ENCODE data around the gene CTIF.

The CTIF gene

DNA sequence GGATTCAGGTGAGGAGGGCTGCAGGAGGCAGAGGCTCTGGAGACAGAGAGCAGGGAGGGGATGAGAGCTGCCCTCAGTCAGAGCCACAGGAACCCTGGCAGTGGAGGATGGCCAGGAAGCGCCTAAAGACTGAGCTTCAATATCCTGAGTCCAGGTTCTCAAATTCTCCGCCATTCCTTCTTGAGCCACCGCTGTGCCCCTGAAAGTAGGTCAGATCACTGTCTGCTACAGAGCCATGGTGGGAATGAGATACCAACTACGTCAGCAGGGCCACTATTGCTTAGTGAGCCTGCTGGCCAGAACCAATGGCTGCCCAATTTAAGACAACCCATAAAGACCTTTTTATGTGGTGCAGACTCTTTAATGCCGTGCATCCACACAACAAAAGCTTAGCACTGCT, 155.5 kb downstream of the CTIF start:
- no peaks in the 10 kb centered on the region for H3K9me3 ChIP-seq (ENCODE audit: insufficient read depth, low read length)
- no peaks in the 10 kb centered on the region for H3K79me2 ChIP-seq (ENCODE audit: insufficient read depth, low read length)
- H3K4me2 ChIP-seq (ENCODE audit: low read depth, low read length, poor library complexity, severe bottlenecking), result no peak overlapping the region
- no peaks in the 10 kb centered on the region for H3F3A ChIP-seq (ENCODE audit: insufficient read depth)
- H3K9ac ChIP-seq (ENCODE audit: low read length), result no peak overlapping the region
- H3K36me3 ChIP-seq (ENCODE audit: low read length), result no peaks in the 10 kb centered on the region
- no peak overlapping the region for H2AFZ ChIP-seq (ENCODE audit: low read depth, low read length, severe bottlenecking)
- H3K4me3 ChIP-seq (ENCODE audit: insufficient read depth, low read length, poor library complexity, severe bottlenecking), result no peak overlapping the region
- no peak for TF ChIP-seq EZH2phosphoT487 (conservative IDR thresholded peaks at IDR 0.05; ENCODE audit: low read length)
- TF ChIP-seq, protein P1, sequence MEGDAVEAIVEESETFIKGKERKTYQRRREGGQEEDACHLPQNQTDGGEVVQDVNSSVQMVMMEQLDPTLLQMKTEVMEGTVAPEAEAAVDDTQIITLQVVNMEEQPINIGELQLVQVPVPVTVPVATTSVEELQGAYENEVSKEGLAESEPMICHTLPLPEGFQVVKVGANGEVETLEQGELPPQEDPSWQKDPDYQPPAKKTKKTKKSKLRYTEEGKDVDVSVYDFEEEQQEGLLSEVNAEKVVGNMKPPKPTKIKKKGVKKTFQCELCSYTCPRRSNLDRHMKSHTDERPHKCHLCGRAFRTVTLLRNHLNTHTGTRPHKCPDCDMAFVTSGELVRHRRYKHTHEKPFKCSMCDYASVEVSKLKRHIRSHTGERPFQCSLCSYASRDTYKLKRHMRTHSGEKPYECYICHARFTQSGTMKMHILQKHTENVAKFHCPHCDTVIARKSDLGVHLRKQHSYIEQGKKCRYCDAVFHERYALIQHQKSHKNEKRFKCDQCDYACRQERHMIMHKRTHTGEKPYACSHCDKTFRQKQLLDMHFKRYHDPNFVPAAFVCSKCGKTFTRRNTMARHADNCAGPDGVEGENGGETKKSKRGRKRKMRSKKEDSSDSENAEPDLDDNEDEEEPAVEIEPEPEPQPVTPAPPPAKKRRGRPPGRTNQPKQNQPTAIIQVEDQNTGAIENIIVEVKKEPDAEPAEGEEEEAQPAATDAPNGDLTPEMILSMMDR (IDR thresholded peaks at IDR 0.05; ENCODE audit: insufficient read depth, low read length, poor library complexity, severe bottlenecking), result no peak
- H3K9me2 ChIP-seq (replicated peaks; ENCODE audit: insufficient read depth, low read length), result no peaks in the 10 kb centered on the region
- H4K20me1 ChIP-seq (ENCODE audit: low read depth, low read length), result no peaks in the 10 kb centered on the region
- H3K27me3 ChIP-seq (ENCODE audit: low read length), result no peaks in the 10 kb centered on the region
- no peak overlapping the region for H3K27ac ChIP-seq (ENCODE audit: low read depth, low read length)

DNA sequence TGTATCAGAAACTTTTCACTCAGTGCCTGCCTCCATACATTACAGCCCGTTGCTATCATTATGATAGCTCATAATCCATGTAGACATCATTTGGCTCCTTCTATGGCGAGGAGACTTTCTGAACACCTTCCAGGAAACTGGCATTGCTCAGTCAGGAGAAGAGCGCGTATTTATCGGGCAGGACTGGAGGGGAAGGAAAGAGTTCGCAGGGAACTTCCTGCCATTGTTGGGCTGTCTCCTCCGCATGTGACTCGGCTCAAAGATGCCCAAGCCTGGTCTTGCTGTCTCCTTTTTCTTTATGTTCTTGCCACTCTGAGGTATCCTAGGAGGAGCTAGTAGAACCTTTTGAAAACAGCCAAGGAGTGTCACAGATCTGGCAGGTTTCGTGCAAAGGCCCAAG, 156.8 kb downstream of the CTIF start:
- H3K4me3 ChIP-seq (ENCODE audit: insufficient read depth, low read length, poor library complexity, severe bottlenecking), result no peak overlapping the region
- H3K79me2 ChIP-seq (ENCODE audit: insufficient read depth, low read length), result no peaks in the 10 kb centered on the region
- no peak overlapping the region for H3K4me2 ChIP-seq (ENCODE audit: low read depth, low read length, poor library complexity, severe bottlenecking)
- no peak overlapping the region for H3K27ac ChIP-seq (ENCODE audit: low read depth, low read length)
- no peaks in the 10 kb centered on the region for H3F3A ChIP-seq (ENCODE audit: insufficient read depth)
- H3K9ac ChIP-seq (ENCODE audit: low read length), result no peak overlapping the region
- H2AFZ ChIP-seq (ENCODE audit: low read depth, low read length, severe bottlenecking), result no peak overlapping the region
- TF ChIP-seq, protein P1 (IDR thresholded peaks at IDR 0.05; ENCODE audit: insufficient read depth, low read length, poor library complexity, severe bottlenecking), result no peak
- no peak for TF ChIP-seq EZH2phosphoT487 (conservative IDR thresholded peaks at IDR 0.05; ENCODE audit: low read length)
- no peaks in the 10 kb centered on the region for H3K9me3 ChIP-seq (ENCODE audit: insufficient read depth, low read length)
- H3K36me3 ChIP-seq (ENCODE audit: low read length), result no peaks in the 10 kb centered on the region
- no peaks in the 10 kb centered on the region for H4K20me1 ChIP-seq (ENCODE audit: low read depth, low read length)
- H3K27me3 ChIP-seq (ENCODE audit: low read length), result no peaks in the 10 kb centered on the region
- no peaks in the 10 kb centered on the region for H3K9me2 ChIP-seq (replicated peaks; ENCODE audit: insufficient read depth, low read length)

DNA sequence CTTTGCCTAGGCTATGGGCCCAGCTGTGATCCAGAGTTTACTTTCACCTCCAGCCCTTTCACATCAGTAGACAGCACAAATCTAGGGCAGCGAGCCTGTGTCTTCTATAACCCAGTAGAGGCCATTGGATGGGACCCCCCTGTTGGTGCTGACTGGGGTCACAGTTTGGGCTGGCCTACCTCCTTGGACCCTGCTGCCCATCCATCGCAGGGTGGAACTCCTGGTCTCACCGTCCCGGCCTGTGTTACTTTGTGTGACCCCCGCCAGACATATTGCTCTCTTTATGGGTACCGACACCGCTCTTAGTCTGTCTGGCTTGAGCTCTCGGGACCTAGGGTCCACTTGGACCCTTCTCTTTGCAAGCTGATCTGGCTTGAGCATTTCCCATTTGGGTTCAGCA, 157.4 kb downstream of the CTIF start:
- no peaks in the 10 kb centered on the region for H3K27me3 ChIP-seq (ENCODE audit: low read length)
- H4K20me1 ChIP-seq (ENCODE audit: low read depth, low read length), result no peaks in the 10 kb centered on the region
- H3K4me2 ChIP-seq (ENCODE audit: low read depth, low read length, poor library complexity, severe bottlenecking), result no peak overlapping the region
- no peaks in the 10 kb centered on the region for H3F3A ChIP-seq (ENCODE audit: insufficient read depth)
- no peaks in the 10 kb centered on the region for H3K9me3 ChIP-seq (ENCODE audit: insufficient read depth, low read length)
- no peak overlapping the region for H3K27ac ChIP-seq (ENCODE audit: low read depth, low read length)
- no peak overlapping the region for H3K9ac ChIP-seq (ENCODE audit: low read length)
- H2AFZ ChIP-seq (ENCODE audit: low read depth, low read length, severe bottlenecking), result no peak overlapping the region
- TF ChIP-seq, protein P1 (IDR thresholded peaks at IDR 0.05; ENCODE audit: insufficient read depth, low read length, poor library complexity, severe bottlenecking), result no peak
- H3K36me3 ChIP-seq (ENCODE audit: low read length), result no peaks in the 10 kb centered on the region
- H3K4me3 ChIP-seq (ENCODE audit: insufficient read depth, low read length, poor library complexity, severe bottlenecking), result no peak overlapping the region
- H3K9me2 ChIP-seq (replicated peaks; ENCODE audit: insufficient read depth, low read length), result no peaks in the 10 kb centered on the region
- H3K79me2 ChIP-seq (ENCODE audit: insufficient read depth, low read length), result no peaks in the 10 kb centered on the region

DNA sequence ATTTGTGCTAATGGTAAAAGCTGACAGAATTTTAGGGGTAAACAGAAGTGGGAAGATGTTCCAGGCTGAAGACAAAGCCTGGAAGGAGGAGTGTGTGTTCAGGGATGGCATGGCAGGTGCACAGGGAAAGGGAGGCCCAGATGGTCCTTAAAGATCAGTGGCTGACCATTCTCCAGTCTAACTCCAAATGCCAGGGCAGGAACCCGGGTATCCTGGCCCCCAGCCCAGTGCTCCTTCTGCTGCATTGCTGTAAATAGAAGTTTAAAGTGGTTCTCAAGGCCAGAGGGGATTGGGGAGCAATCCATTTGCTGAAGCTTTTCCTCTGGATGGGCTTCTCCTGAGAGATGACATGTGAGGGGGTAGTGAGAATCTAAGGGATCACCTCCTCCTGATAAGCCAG, 158.6 kb downstream of the CTIF start:
- TF ChIP-seq EZH2phosphoT487 (conservative IDR thresholded peaks at IDR 0.05; ENCODE audit: low read length), result no peak
- TF ChIP-seq, protein P1 (IDR thresholded peaks at IDR 0.05; ENCODE audit: insufficient read depth, low read length, poor library complexity, severe bottlenecking), result no peak
- Histone ChIP-seq H3K4me2 (ENCODE audit: low read depth, low read length, poor library complexity, severe bottlenecking) (no peak overlapping the region), H3K9me3 (ENCODE audit: insufficient read depth, low read length) (no peaks in the 10 kb centered on the region), H3K79me2 (ENCODE audit: insufficient read depth, low read length) (no peaks in the 10 kb centered on the region), H3K4me3 (ENCODE audit: insufficient read depth, low read length, poor library complexity, severe bottlenecking) (no peak overlapping the region), H4K20me1 (ENCODE audit: low read depth, low read length) (no peaks in the 10 kb centered on the region), H2AFZ (ENCODE audit: low read depth, low read length, severe bottlenecking) (no peak overlapping the region), H3K36me3 (ENCODE audit: low read length) (no peaks in the 10 kb centered on the region), H3F3A (ENCODE audit: insufficient read depth) (no peaks in the 10 kb centered on the region), H3K27me3 (ENCODE audit: low read length) (no peaks in the 10 kb centered on the region), H3K9me2 (replicated peaks; ENCODE audit: insufficient read depth, low read length) (no peaks in the 10 kb centered on the region), H3K27ac (ENCODE audit: low read depth, low read length) (no peak overlapping the region), H3K9ac (ENCODE audit: low read length) (no peak overlapping the region)
